GM21381 (cell line): ENCODE measurements around the gene KRT32.
"Not testable (repeated sequence)": the region's sequence is repeated elsewhere in the genome, so short reads cannot be mapped to it uniquely, and the experiment has no call there.

Experiments used
- ATAC-seq: cut with Tn5 transposase; IDR thresholded peaks from one replicate; pipeline ENCODE4 v1.9.1; 2021; ENCODE audit warnings: mild to moderate bottlenecking, moderate library complexity; ENCODE audit not compliant: unreplicated experiment

KRT32 gene

DNA sequence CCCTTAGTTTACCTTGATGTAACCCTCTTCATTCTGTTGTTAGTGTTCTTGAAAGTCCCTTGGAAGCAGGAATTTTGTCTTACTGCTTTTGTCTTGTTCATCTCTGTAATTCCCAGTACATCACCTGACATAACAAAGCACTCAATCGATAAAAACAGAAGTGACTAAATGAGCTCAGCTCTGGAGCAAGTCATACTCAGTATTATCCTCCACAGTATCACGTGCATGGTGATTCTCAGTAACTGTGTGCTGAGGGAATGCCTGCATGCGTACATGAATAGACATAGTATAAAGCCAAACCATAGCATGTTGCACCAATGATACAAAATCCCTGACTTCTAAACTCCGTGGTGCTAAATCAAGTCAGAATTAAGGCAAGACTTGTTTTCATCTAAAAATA is 33.6 kb downstream of the KRT32 start:
- no peak for ATAC-seq

DNA sequence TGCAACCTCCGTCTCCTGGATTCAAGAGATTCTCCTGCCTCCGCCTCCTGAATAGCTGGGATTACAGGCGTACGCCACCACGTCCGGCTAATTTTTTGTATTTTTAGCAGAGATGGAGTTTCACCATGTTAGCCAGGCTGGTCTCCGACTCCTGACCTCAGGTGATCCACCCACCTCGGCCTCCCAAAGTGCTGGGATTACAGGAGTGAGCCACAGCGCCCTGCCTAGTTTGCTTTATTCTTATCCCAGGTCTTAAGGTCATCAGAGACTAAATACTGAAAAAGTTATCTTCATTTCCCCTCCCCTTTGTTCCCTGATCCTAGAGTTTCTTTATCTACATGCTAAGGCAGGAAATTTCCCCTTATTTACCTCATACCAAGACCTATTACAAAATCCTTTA is 36.8 kb downstream of the KRT32 start:
- not testable (repeated sequence) for ATAC-seq

DNA sequence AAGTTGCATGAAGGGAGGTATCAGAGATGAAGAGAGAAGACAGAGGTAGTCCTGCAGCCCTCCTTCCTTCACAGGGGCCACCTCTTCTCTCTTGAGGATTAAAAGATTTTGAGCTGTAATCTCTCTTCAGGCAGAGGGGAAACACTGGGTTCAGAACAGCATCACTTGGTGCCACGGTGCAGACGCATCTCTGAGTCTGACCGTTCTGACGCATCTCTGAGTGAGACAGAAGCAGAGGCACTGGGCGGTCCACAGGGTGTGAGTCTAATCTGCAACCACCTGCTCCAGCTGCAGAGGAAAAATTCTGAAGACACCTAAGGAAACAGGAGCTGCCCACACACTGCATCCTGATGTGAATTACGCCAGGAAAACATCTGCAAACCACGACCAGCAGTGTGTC is 37.5 kb downstream of the KRT32 start:
- no peak for ATAC-seq

DNA sequence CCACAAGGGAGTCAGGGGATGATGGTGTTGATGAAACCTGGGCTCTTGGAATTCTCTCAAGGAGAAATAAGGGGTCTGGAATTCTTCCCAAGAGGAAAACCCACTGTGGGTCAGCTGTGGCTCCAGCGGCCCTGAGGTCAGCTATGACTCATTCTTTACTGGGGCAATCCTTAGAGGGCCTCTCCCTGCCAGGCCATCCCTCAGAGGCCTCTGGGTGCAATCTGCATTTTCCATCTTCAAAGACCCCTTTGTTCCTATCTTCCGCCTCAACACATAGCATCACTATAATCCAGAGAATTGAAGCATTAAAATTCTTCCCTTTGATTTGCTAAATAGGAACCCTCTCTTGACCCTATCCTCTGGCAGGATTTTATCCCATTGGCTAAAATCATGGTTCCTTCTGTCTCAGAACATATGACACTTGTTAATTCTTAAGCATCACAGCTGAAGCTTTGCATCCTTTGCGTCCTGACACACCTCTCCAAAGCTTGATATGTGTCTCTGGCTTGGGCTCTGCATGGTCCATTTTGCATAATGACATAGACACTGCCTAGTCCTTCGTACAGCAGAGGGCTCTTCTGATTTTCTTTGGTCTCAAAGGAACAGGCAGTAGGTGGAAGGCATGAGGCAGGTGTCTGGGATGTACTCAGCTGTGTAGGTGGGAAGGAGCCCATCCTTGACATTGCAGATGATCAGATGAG is 38.4 kb downstream of the KRT32 start:
- ATAC-seq: no peak

DNA sequence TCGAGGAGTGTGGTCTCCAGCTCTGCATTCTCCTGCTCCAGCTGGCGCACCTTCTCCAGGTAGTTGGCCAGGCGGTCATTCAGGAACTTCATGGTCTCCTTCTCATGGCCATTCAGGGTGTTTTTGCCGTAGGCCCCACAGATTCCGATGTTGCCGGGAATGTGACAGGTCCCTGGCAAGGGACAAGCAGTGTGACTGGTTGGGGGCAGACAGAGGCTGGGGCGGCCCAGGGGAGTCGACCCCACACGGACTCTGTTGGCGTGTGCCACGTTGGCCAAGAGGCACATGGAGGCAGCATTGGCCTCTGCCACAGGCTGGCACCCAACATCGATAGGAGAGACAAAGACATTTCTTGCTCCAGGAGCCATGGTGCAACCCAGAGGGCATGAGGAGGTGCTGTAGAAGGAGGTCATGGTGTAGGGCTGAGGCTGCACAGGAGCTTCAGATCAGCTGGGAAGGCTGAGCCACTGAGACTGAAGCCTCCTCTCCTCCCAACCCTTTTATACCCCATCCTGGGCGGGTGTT is 43.0 kb downstream of the KRT32 start, which contains the start of gene KRT37:
Gene KRT37 (minus strand): TSS at position 475 of the 525 bp plus-strand sequence. CDS start 62 bp downstream, at position 413.
- ATAC-seq: no peak

DNA sequence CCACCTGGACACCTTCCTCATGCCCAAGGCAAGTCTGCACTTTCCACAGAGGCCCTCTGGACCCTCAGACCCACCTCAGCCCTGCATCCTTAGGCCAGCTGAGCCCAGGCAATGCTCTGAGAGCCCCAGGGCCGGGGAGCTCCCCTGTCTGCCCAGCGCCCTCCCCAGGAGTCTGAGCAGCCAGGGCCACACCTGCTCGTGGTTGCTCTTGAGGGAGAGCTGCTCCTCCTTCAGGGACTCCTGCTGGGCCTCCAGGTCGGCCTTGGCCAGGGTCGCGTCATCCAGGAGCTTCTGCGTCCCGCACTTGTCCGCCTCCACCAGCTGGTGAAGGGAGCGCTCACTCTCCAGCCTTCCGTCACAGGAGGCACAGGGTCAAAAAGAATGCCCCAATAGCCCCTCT is 44.6 kb downstream of the KRT32 start:
- ATAC-seq: not testable (repeated sequence)

DNA sequence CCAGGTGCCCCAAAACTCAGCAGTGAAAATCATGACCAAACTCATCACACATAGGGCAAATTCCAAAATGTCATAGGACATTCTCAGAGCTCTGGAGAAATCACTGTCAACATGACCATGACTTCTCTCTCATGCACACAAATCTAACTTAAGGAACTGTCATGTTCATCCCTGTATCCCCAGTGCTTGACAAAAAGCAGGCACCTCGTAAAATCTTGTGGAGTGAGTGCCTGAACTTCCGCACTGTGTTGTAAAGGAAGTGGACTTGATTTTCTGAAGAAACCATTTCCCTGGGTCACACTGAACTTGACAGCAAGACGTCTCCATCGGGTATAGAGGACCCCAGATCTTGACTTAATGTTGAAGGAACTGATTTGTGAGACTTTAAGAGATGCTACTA is 45.6 kb downstream of the KRT32 start:
- ATAC-seq: no peak

DNA sequence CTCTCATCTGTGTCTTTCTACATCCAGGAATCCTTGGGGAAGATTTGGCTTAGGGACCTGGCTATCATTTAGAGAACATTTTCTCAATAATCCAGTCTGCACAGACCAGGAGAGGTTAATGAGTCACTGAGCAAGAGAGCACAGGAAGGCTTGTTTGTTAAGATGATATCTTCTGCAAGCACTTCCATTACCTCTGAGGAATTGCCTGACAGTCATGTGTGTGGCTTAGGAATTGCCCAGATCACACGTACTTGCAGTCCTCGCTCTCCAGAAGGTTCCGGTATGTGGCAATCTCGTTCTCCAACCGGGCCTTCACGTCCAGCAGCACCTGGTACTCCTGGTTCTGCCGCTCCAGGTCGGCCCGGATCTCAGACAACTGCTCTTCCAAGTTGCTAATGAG is 46.1 kb downstream of the KRT32 start:
- no peak for ATAC-seq

DNA sequence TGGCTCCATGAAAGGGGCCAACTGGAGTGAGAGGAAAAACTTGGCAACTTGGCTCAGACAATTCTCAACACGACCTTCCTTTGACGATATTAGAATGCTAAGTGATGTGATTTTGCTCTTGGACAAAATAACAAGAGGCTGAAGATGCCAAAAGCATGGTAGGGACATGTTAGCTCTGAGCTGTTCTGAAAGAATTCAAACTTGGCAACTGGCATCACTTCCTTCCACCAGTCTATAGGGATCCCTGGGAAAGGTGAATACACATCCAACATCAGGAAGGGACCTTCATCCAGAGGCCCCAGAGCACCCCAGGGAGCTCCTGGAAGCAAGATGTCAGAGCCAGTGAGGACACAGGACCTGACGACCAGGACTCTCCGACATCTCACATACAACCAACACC is 47.1 kb downstream of the KRT32 start:
- ATAC-seq: no peak

DNA sequence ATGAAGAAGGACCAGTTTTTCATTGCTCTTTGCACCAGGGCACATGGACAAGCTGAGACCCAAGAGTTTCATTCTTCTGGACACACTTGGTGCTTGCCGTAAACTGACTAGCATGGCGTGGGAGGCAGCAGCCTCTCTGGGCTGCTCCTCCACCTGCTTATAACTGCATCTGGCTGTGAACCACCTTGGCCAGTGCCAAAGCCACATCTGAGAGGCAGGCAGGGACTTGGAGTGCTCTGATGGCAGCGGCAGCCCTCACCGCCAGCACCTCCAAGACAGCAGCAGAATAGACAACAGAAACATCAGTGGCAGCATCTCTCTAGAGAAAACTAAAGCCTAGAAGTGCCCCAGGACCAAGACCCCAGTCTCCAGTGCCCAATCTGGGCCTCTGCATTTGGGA is 47.5 kb downstream of the KRT32 start:
- no peak for ATAC-seq

DNA sequence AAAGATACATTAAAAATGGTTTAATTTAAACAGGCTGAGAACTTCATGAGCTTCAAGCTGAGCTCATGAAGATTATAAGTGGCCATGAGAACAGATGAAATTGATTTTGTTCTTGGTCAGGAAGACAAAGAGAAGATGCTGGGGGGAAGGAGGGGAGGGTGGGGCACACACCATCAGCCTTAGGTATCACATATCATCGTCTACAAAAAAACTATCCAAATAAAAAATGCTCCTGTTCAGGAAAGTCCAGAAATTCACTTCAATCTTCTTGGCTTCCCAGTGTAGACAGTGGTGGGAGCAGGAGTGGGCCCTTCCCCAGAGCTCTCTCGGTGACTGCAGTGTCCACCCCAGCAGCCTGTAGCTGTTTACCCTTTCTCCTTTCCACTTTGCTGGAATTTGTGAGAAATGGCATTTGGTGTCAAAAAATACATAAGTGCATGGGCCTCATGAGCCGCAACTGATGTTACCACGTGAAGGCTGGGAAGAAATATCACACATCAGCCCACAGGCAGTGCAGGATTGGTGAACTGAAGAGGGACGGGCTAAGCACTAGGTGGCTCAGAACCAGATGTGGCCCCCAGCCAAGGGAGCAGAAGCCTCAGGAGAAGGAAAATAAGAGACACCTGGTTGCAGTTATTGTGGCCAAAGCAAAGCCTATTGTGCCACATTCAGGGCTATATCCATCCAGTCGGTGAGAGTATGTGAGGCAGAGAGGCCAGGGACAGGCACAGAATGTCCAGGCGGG is 48.9 kb downstream of the KRT32 start:
- no peak for ATAC-seq

DNA sequence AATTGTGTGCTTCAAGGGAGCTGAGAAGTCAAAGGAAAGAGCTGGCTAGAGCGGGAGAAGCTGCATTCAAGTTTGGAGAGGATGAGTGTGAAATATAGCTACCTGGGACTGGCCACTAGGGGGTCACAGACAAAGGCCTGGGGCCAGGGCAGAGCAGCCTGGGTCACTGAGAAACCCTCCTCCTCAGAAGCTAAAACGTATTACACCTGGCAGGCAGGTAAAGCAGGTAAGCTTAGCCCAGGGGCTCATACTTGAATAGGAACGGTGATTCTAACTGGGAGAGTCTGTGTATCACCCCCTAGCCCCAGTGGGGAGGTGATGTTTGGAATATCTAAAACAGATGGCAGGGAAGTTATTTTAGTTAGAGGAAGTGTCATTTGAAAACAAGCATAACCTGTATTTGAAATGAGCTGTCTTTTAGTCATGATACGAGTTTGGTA is 49.6 kb downstream of the KRT32 start:
- no peak for ATAC-seq

DNA sequence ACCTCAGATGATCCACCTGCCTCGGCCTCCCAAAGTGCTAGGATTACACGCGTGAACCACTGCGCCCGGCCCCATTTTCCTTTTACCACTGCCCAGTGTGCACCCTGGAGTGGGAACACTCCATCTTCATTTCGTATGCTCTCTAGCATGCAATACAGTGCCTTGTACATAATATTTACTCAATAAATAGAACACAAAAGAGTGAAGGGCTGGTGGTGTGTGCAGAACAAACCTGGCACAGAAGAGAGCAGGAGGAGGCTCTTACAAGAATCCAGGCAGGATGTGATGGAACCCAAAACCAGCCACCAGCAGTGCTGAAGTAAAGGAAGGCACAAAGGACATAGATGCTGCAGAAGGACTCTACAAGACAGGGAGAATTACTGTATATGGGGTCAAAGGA is 50.1 kb downstream of the KRT32 start:
- ATAC-seq: no peak

DNA sequence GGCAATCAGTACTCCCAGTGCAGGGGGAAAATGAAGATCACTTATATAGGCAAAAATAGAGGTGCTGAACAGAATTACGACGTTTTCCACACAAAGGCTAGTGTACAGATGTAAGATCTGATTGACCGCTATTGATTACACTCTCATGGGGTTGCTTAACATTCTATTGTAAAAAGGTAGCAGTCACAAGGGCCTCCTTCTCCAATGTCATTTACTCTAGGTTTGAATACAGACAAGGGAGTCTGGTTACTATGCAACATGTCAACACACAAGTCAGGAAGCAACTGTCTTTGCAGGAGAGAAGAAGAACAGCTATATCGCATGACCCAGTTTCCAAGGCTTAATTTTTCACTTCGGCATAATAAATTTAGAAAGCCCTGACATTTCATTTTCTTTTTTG is 50.7 kb downstream of the KRT32 start:
- ATAC-seq: no peak

DNA sequence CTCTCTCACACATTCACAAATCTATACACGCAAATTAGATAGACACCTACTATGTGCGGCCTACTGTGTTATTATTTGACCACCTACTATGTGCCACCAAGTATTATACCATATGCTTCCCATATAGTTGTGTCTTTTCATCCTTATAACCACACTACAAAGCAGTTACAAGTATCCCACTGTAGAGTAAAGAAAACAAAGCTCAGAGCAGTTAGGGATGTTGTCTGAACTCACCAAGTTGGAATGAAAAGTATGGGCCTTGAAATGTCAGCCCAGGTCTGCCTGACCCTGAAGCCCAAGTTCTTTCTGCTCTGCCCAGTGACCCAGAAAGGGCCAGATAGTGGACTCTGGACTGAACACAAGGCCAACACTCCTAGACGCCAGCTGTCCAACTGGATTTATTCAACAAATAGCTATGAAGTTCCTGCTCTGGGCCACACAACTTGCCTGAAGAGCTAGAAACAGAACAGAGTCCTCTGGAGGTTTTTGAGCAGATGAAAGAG is 51.3 kb downstream of the KRT32 start:
- no peak for ATAC-seq

DNA sequence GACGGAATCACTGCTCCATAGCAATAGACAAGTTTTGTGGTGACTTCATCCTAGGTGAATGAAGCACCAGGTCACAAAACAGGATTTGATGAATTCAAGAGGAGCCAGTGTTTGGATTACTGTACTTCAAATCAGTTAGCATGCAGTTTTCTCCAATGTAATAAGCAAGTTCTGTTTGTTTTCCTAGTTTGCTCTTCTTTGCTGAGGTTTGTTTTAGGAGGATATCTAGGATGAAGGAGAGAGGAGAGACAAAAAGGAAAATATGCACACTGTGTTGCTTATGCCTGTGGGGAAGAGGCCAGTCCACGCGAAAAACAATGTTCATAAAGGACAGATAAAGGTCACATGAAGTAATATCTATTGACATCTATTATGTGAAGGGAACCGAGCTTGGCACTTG is 51.8 kb downstream of the KRT32 start:
- no peak for ATAC-seq

DNA sequence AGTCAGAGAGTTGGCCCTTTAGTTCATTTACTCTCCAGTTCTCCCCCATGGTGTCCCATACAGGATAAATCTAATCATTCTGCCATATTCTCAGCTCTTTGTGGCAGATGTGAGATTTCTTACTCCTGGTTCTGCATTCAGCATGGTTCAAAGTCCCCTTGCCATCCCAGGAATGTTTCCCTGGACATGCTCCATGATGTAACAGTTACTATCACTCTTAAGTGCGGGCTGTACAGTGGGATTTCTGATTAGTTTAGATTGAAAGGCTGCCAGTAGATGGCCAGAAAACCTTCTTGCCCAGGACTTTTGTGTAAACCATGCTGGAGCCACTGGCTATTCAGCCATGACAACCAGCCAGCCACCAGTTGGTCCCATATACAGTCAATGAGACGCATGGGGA is 53.2 kb downstream of the KRT32 start:
- no peak for ATAC-seq

DNA sequence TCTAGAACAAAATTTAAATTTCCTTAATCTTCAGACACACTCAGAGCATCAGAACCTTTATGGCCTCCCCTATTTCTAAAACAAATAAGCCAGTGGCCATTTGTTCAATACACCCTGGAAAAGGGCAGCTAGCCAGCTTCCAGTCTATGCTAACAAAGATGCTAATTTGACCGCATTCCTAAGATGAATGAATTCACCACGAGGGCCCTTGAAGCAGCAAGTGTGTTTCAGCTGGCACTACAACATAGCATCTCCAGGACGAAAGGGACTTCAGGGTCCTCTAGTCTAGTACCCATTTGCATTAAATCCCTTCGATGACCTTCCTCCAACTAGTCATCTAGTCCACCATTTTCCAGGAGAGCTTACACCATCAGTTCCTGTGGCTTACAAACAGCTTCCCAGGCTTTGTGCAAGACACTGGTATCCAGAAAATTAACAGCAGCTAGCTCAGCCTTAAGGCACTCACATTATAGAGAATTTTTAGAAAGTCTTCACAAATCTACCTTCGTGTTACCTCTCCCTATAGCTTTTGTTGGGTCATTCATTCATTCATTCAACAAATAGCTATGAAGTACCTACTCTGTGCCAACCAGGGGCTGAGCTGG is 53.7 kb downstream of the KRT32 start:
- no peak for ATAC-seq

DNA sequence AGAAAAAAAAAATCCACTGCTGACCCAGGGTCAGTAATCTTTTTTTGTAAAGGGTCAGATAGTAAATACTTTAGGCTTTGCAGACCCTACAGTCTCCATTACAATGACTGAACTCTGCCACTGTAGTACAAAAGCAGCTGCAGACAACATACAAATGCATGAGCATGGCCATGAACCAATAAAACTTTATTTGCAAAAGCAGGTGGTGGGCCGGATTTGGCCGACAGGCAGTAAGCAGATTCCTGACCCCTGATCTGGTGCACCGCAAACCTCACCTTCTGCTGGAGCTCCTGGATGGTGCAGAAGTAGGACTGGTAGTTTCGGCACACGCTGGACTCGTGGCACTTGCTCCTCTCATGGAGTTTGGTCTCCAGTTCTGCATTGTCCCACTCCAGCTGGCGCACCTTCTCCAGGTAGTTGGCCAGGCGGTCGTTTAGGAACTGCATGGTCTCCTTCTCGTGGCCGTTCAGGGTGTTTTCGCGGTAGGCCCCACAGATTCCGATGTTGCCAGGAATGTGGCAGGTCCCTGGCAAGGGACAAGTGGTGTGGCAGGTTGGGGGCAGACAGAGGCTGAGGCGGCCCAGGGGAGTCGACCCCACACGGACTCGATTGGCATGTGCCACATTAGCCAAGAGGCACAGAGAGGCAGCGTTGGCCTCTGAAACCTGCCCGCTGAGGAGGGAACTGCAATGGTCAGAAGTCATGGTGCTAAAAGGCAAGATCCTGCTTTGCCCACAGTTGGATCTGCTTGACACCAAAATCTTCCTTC is 55.9 kb downstream of the KRT32 start:
- ATAC-seq: no peak
